H1 (cell line): ENCODE measurements around the gene FAM167B.

Source experiments
- CREB1 ChIP-seq: IDR thresholded peaks from 2 replicates; pipeline ENCODE4 v1.6.1; 2012; ENCODE audit warnings: inconsistent platforms
- CTCF ChIP-seq, 3 experiments: IDR thresholded peaks; 1 replicate in 2 of 3; 2 replicates in 1 of 3; pipeline versions ENCODE4 v1.5.1 to v1.6.1; 2011; ENCODE audit warnings: low read length in 3 of 3, mild to moderate bottlenecking in 3 of 3, inconsistent platforms in 2 of 3, low read depth in 1 of 3, moderate library complexity in 1 of 3; ENCODE audit not compliant: insufficient read depth in 1 of 3; ENCODE audit errors: control extremely low read depth in 1 of 3
- KDM5A ChIP-seq: fragments of 200-600 bp; IDR thresholded peaks from 2 replicates; pipeline ENCODE4 v1.7.1; 2012; ENCODE audit warnings: mild to moderate bottlenecking, low read length, inconsistent platforms, mixed read lengths
- POLR2A ChIP-seq, 2 experiments: IDR thresholded peaks; 1 replicate in 1 of 2; 2 replicates in 1 of 2; pipeline ENCODE4 v1.6.1; 2011; ENCODE audit warnings: low read depth in 2 of 2, low read length in 2 of 2, mild to moderate bottlenecking in 2 of 2; ENCODE audit errors: control extremely low read depth in 1 of 2
- POLR2AphosphoS5 ChIP-seq: IDR thresholded peaks from 2 replicates; pipeline ENCODE4 v1.6.1; 2011; ENCODE audit warnings: low read depth, low read length
- TCF12 ChIP-seq: IDR thresholded peaks from 2 replicates; pipeline ENCODE4 v1.6.1; 2011; ENCODE audit warnings: low read depth, mild to moderate bottlenecking, low read length
- TEAD4 ChIP-seq: IDR thresholded peaks from 2 replicates; pipeline ENCODE4 v1.6.1; 2012; ENCODE audit warnings: low read depth, low read length, inconsistent platforms, mixed read lengths

GRCh38 chr1:32221581-32221979 lies 25.4 kb upstream of the FAM167B start:
- TF ChIP-seq TCF12 (no peak), CREB1 (no peak), POLR2A (IDR thresholded peaks at IDR 0.05; ENCODE audit: control extremely low read depth in 1 of 2, low read depth in 2 of 2, low read length in 2 of 2) (no peak), CTCF (IDR thresholded peaks at IDR 0.05; ENCODE audit: control extremely low read depth in 1 of 3, insufficient read depth in 1 of 3, low read depth in 1 of 3, low read length in 3 of 3) (no peak), POLR2AphosphoS5 (no peak), TEAD4 (no peak), KDM5A (no peak)
